ENCODE results near the gene LRRN4CL. TPM values are rescaled to one million over a fixed set of nuclear protein-coding genes. Genes with fewer than 3 reads are reported as not detected.
"Not testable (repeated sequence)": the region's sequence is repeated elsewhere in the genome, so short reads cannot be mapped to it uniquely, and the experiment has no call there.

LRRN4CL gene
- total RNA-seq, result under 0.01 and 0.04 TPM in 2 replicates

DNA sequence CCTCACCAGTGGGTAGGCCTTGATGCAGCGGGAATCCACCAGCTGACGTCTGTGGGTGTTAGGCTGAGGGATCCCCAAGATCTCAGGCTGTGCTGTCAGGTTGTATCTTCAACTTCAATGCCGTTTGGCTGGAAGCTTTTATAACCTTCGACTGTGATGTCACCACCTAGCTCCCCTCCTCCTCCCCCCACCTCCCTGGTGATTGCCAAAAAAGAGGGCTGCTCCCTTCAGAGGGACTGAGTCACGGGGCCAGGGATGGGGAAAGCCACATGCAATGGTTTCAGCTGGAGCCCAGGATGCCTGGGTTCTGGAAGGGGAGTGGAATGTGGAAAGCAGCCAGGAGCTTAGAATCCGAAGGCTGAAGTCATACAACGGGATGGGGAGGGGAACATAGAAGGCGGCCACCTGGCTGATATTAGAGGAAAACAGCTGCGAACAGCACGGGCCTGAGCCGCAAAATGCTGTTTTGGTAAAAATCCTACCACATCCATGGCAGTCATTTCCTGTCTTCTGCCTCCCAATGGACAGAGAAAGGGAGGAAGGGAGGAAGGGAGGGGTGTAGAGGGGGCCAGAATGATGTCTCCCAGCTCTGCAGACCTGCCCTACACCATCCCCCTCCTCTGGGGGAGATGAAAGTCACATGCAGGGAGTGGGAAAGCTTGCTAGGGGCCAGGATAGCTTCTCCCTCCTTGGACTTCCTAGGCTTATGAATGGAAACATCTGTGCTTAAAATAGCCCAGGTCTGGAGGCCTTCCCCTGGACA lies at the start of gene LRRN4CL:
LRRN4CL (minus strand) TSS at position 110 of the 763 bp plus-strand sequence. CDS start 1,022 bp downstream, outside the sequence.
- no peak for DNase-seq (ENCODE audit: low read depth, low spot score)

GRCh38 chr11:62737196-62737595 lies 47.9 kb upstream of the LRRN4CL start:
- no peak for DNase-seq (ENCODE audit: low read depth, low spot score)

DNA sequence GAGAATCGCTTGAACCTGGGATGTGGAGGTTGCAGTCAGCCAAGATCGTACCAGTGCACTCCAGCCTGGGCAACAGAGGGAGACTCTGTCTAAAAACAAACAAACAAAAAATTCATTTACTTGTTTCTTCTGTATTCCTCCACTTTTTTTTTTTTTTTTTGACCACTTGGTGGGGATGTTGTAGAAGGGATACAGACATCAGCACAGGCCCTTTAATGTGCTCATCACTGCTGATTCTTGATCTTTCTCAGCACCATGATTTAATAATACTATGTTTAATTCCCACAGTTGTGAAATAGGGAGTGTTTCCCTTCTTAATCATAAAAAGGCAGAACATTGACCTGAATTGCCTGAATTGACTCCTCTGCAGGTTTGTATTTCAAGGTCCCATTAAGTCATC lies 43.5 kb upstream of the LRRN4CL start:
- DNase-seq (ENCODE audit: low read depth, low spot score), result no peak

GRCh38 chr11:62730076-62730475 lies 40.7 kb upstream of the LRRN4CL start:
- DNase-seq (ENCODE audit: low read depth, low spot score), result not testable (repeated sequence)

- peak; percentile 48 for DNase-seq (ENCODE audit: low read depth, low spot score)
These were observed 39.0 kb upstream of the LRRN4CL start, which contains the start of gene TTC9C for GRCh38 chr11:62728171-62728988. Gene TTC9C, plus strand, starts transcription at chr11:62728486. Its CDS starts 363 bp downstream, at chr11:62728849.

- DNase-seq (ENCODE audit: low read depth, low spot score), result peak; percentile 91
These were observed 38.5 kb upstream of the LRRN4CL start for GRCh38 chr11:62727872-62728170.

- DNase-seq (ENCODE audit: low read depth, low spot score), result peak; percentile 98
These were observed 38.0 kb upstream of the LRRN4CL start, which contains the start of gene HNRNPUL2 for GRCh38 chr11:62727165-62727871. Gene HNRNPUL2, minus strand, starts transcription at chr11:62727457. Its CDS starts 301 bp downstream, at chr11:62727156.

DNA sequence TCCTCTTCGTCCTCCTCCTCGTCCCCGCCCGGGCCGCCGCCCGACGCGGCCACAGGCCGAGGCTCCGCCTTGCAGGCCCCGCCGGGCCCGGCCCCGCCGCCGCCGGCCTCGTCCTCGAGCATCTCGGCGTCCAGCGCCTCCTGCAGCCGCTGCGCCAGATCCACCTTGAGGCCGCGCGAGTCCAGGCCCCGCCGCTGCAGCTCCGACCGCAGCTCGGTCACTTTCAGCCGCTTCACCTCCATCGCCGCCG lies 37.5 kb upstream of the LRRN4CL start:
- no peak for DNase-seq (ENCODE audit: low read depth, low spot score)

DNA sequence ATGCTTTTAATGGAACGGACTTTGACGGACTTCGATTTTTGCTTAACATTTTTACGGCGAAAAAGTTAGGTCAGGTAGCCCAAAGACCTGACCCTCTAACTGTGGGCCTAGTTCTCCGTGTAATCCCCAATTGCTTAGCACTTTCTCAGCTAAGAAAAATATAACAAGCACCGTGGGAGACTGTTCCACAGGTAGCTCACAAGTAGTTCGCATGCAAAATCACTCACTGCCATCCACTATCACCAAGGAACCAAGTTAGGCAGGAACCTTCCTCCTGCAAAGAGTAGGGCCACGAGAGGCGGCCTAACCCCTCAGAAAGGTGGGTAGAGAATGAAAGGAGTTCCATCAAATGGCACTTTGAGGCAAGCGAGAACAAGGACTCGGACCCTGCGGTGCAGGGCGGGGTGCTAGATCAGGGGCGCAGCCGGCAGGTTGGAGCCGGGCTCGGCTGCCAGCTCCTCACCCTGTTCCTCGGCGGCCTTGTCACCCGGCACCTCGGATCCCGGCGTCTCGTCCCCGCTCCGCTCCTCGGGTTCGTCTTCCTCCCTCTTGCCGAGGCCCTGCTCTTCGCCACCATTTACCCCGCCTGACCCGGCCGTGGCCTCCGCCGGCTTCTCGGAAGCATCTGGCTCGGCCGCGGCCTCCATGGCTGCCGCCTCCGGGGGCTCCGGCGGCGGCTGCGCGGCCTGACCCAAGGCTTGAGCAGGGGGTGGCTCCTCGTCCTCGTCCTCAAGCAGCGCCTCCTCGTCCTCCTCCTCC lies 37.0 kb upstream of the LRRN4CL start:
- no peak for DNase-seq (ENCODE audit: low read depth, low spot score)

DNA sequence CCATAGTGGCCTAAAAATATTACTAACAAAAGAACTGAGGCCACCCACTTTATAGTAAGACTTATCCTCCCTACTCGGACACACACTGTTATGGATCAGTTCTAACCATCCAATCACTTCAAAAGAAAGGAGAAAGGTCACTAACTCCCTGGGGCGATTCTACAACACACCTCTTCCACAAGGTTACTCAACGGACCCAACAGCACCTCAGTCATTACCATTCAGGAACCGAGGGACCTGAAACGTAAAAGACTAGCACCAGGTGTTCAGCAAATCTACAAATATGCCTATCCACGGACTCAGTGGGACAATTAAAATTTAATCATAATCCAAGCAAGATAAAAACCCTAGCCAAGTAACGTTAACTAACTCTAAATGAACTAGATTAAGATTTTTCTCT lies 36.3 kb upstream of the LRRN4CL start:
- DNase-seq (ENCODE audit: low read depth, low spot score), result no peak

GRCh38 chr11:62724171-62724570 lies 34.8 kb upstream of the LRRN4CL start:
- DNase-seq (ENCODE audit: low read depth, low spot score), result no peak

DNA sequence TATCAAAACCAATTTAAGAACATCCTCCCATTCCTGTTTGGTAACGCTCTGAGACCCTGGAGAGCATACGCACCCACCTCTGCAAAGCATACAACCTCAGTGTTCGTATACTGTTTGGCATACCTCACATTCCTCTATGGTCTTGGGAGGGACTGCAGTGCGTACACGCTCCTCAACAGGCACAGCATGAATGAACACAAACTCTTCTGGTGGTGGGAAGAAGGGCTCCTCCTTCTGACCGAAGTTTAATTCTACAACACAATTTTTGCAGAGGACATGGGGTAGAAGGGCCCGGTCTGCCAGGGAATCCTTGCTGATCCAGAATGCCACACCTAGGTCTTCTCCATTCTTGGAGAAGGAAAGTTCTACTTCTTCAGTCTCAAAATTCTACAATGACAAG lies 32.7 kb upstream of the LRRN4CL start:
- DNase-seq (ENCODE audit: low read depth, low spot score), result no peak

- DNase-seq (ENCODE audit: low read depth, low spot score), result no peak
These were observed 30.1 kb upstream of the LRRN4CL start for GRCh38 chr11:62719302-62719978.

- no peak for DNase-seq (ENCODE audit: low read depth, low spot score)
These were observed 27.5 kb upstream of the LRRN4CL start for GRCh38 chr11:62716816-62717215.

GRCh38 chr11:62716206-62716605 lies 26.9 kb upstream of the LRRN4CL start:
- DNase-seq (ENCODE audit: low read depth, low spot score), result no peak

GRCh38 chr11:62715150-62716130 lies 26.1 kb upstream of the LRRN4CL start:
- DNase-seq (ENCODE audit: low read depth, low spot score), result no peak

- DNase-seq (ENCODE audit: low read depth, low spot score), result no peak
These were observed 24.0 kb upstream of the LRRN4CL start for GRCh38 chr11:62713343-62713742.

DNA sequence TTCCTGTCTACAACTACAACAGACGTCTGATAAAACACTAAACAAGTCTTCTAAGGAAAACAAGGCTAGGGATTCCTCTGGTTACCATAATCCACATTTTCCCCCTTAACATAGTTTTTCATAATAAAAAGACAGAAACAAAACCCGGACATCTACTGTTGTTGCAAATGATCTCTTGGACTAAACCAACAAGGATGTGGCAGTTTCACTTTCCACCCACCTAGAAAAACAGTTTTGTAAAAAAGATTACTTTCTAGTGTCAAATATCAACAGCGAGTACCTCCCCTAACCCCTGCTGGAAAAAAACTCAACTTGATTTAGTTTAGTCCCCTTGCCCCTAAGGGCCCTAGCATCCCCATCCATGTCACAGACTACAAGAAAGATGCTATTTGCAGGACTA lies 23.5 kb upstream of the LRRN4CL start:
- DNase-seq (ENCODE audit: low read depth, low spot score), result no peak

DNA sequence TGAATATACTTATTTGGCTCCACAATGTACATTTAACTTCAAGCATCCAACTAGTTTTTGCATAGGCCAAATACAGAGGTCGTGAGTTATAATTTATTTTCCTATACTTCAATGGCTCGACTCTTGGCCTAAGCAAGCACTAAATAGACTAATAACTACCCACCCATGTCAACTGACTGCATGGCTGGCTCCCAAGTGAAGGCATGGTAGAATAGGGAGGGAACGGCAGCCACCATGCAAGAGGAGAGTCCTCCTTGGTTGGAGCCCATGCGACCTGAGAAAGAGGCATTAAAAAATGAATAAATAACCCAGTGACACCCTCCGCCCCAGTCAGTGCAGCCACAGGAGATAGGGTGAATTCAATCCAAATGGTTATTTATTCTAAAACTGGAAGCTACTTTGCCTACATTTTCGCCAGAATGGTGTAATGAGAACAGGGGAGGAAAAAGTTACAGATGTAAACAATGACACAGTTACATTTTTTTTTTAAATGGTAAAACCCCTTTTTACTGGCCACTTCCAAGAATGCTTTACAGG lies 23.0 kb upstream of the LRRN4CL start:
- no peak for DNase-seq (ENCODE audit: low read depth, low spot score)

DNA sequence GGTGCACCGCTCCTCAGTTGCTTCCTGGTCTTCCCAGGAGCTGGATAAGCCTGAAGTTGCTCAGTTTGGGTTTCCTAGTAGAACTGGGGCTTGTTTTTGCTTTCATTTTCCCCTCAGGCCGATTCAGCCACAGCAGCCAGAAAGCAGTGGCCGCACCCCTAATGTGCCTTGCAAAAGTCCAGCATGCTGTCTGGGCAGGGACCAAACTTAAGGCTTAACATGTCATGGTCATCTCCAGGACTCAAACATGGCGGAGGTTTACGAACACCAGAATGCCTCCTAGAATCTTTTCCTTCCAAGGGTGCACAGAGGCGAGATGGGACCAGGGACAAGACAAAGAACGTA lies 20.6 kb upstream of the LRRN4CL start:
- no peak for DNase-seq (ENCODE audit: low read depth, low spot score)
